KG1 (cell line): Measurements from ENCODE around the gene FTO.

Experiments used
- DNase-seq: peaks from one replicate; lab custom pipeline; 2025; lab: John Stamatoyannopoulos, UW

FTO gene

GRCh38 chr16:53755026-53755910 is 51.3 kb downstream of the FTO start:
- DNase-seq = no peak

GRCh38 chr16:53756275-53756996 is 52.5 kb downstream of the FTO start:
- no peak for DNase-seq

GRCh38 chr16:53757971-53758609 is 54.1 kb downstream of the FTO start:
- no peak for DNase-seq

GRCh38 chr16:53761962-53762703 is 58.2 kb downstream of the FTO start:
- no peak for DNase-seq

GRCh38 chr16:53766304-53767016 is 62.5 kb downstream of the FTO start:
- no peak for DNase-seq

GRCh38 chr16:53768167-53768566 is 64.2 kb downstream of the FTO start:
- no peak for DNase-seq

GRCh38 chr16:53768593-53768992 is 64.6 kb downstream of the FTO start:
- DNase-seq = no peak

GRCh38 chr16:53769185-53769584 is 65.2 kb downstream of the FTO start:
- DNase-seq = no peak

GRCh38 chr16:53769787-53770186 is 65.8 kb downstream of the FTO start:
- no peak for DNase-seq

GRCh38 chr16:53770641-53771040 is 66.7 kb downstream of the FTO start:
- DNase-seq = no peak

GRCh38 chr16:53771655-53772497 is 67.9 kb downstream of the FTO start:
- DNase-seq = no peak

GRCh38 chr16:53773150-53773846 is 69.3 kb downstream of the FTO start:
- no peak for DNase-seq

- no peak for DNase-seq
These were observed 69.9 kb downstream of the FTO start for GRCh38 chr16:53773881-53774280.

- no peak for DNase-seq
These were observed 71.3 kb downstream of the FTO start for GRCh38 chr16:53775106-53775820.

- DNase-seq = no peak
These were observed 72.0 kb downstream of the FTO start for GRCh38 chr16:53775821-53776431.

- no peak for DNase-seq
These were observed 75.2 kb downstream of the FTO start for GRCh38 chr16:53779186-53779585.

GRCh38 chr16:53780051-53780450 is 76.1 kb downstream of the FTO start:
- DNase-seq = no peak

GRCh38 chr16:53781023-53781605 is 77.2 kb downstream of the FTO start:
- no peak for DNase-seq
